Hepatic stellate cell (primary cell): ENCODE data around the gene GNG14.
A peak's percentile ranks its signal among the peaks of the same experiment; 100 is the strongest.
"Not testable (repeated sequence)": the region's sequence is repeated elsewhere in the genome, so short reads cannot be mapped to it uniquely, and the experiment has no call there.

Experiments used
- DNase-seq: peaks from one replicate; pipeline ENCODE4 v3.0.0; 2011; ENCODE audit warnings: low spot score

GNG14 gene

DNA sequence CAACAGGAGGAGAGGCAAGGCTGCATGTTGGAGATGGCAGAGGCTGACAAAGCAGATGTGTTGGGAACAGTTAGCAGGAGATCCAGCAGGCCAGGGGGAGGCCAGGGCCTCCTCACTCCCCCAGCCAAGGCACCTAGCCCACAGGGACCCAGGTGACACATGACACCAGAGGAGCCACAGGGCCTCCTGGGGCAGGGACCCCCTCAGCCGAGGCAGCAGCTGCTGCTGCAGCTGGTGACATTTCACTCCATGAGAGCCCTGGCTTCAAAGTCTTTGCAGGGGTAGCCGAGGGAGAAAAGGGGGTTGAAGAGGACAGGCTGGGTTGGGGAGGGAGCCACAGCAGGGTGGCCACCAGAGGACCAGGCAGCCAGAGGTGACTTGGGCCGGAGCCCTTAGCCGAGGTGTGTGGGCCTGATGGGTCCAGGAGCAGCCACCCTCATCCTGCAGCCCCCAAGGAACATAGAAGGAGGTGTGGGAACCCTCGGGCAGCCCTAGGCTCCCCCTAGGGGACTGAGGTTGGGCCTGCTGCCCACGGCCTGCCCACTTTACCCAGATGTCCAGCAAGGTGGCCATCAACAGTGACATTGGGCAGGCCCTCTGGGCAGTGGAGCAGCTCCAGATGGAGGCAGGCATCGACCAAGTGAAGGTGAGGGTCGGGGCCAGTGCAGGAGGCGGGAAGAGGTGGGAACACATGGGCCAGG is at the start of gene GNG14:
Gene GNG14 (plus strand): TSS at position 503 of the 701 bp plus-strand sequence. CDS start 51 bp downstream, at position 554.
- DNase-seq, result no peak

DNA sequence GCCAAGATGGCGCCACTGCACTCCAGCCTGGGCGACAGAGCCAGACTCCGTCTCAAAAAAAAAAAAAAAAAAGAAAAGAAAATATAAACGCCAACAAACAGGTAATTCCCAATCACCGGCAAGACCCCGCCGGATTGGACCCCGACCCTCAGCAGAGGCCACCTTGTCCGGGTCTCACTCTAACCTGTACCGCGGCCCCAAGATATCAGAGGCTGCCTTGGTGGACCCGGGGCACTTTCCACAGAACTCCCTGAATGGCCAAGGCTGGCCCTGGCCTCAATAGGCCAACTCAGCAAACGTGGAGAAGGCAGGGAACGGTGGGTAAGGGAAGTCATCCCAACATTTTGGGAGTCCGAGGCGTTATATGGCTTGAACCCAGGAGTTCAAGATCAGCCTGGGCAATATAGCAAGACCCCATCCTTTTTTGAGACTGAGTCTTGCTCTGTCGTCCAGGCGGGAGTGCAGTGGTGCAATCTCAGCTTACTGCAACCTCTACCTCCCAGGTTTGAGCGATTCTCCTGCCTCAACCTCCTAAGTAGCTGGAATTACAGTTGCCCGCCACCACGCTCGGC is 49.1 kb upstream of the GNG14 start:
- DNase-seq, result no peak

DNA sequence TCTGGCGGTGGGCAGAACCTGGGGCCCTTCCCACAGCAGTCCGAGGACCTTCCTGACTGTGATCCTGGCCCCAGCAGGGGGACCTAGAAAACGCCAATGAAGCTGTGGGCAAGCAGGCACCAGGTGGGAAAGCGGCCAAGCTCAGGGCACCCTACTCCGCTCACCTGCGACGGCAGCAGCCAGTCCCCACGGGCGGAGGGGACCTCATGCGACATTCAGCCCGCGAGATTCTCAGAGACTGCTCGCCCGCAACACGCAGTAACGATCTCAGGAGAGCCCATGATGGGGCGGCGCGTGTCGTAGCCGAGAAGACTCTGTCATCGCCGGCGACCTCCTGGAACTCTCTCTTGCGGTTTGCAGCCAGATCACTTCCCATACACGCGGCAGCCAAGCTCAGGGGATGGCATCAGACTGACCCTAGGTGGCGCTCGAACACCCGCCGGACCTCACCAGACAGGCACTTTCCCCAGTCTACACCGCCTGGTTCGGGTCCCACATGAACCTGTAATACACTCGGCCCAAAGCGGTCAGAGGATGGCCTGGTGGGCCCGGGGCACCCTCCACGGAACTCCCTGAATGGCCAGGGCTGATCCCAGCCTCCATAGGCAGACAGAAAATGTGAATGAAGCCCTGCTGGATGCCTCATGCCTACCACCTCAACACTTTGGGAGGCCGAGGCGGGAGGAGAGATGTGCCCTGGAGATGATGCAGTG is 47.7 kb upstream of the GNG14 start:
- DNase-seq, result peak; percentile 94

DNA sequence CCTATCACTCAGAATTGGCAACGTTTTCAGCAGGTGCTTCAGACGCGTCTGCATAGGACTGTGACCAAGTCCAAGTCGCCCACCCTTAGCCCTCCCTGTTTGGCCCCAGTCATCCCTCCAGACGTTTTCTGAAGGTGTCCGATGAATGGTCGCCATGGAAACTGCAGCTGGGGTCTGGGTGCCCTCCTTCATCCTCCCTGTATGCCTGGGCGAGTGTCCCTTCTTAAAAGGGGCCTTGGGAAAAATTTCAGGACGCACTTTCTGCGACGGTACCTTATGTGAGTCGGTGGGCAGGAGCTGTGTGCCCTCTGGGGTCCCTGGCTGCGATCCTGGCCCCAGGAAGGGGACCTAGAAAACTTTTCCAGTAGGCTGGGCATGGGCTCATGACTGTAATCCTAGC is 46.3 kb upstream of the GNG14 start:
- no peak for DNase-seq

DNA sequence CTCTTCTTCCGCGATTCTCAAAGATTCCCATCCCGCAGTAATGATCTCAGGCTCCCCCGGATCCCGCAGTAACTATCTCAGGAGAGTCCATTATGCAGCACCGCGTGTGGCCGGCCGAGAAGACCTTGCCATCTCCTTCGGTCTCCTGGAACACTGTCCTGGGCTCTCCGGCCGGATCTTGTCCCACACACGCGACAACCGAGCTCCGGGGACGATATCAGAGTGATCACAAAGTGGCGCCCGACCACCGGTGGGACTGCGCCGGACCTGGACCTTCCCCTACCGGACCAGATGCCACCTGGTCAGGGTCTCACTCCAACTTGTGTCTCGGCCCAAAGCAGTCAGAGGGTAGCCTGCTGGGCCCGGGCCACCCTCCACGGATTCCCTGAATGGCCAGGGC is 45.3 kb upstream of the GNG14 start:
- DNase-seq, result no peak

DNA sequence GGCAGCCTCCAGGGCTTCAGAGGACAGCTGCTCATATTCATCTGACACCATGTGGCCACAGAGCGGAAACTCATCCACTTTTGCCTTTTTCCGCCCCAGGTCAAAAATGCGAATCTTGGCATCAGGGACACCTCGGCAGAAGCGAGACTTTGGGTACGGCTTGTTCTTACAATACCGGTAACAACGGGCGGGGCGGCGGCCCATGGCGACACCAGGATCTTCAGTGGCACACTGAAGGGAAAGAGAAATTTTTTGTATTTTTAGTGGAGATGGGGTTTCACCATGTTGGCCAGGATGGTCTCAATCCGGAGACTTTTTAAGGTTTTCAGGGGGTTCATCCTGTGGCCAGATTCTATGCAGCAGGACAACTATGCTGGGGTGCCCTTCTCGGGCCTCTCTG is 44.1 kb upstream of the GNG14 start:
- DNase-seq, result not testable (repeated sequence)

DNA sequence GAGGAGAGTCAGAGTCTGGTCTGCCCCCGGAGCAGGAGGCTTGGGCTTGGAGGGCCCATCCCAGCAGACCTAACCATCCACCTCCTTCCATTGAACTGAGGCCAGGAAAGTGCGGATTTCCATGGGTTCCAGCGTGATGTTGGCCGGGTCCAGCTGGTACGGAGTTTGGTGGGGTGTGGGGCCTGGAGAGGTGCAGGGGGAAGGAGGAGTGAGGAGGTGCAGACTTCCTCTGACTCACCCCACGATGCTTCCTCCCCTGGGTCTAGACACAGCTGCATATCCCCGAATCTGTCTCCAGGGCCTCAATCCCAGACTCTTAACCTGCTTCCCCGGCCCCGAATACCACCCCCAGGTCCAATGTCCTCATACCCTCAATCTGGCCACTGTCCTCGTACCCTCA is 41.2 kb upstream of the GNG14 start:
- no peak for DNase-seq

DNA sequence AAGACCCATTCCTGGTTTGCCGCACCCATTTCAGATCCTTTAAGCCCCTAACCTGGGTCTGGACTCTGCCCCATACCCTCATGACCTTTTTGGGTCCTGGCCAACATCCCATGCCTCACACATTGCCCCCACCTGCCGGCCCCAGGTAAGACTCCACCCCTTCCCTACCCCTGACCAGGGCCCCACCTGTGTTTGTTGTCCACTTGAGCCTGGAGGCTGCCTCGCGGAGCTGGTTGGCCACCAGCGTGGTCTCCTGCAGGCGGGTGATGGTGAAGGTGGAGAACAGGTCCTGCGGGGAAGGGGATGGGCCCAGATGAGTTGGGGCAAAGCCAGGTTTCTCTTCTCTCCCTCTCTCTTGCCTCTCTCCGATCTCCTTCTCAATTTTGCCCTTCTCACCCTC is 40.8 kb upstream of the GNG14 start:
- no peak for DNase-seq

- DNase-seq, result no peak
Observed at GRCh38 chr19:12647490-12648071, 40.2 kb upstream of the GNG14 start.

DNA sequence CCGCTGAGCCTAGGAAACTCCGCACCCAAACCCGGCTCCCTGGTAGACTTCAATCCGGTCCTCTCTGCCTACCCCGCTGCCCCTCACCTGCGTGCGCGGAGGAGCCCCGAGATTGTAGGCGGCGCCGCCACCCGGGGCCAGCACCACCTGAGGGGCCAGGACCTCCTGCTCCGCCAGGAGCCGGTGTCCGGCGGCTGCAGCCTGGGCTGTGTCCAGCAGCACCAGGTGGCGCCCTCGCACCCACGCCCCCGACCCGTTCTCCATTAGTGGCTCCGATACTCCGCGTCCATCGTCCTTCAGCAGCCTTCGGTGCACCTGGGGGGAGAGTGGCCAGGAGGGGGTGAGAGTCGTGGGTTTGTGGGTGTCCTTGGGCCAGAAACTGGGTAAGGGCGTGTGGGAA is 39.7 kb upstream of the GNG14 start:
- peak; percentile 24 for DNase-seq

- no peak for DNase-seq
Observed at GRCh38 chr19:12649941-12650340, 37.9 kb upstream of the GNG14 start.

DNA sequence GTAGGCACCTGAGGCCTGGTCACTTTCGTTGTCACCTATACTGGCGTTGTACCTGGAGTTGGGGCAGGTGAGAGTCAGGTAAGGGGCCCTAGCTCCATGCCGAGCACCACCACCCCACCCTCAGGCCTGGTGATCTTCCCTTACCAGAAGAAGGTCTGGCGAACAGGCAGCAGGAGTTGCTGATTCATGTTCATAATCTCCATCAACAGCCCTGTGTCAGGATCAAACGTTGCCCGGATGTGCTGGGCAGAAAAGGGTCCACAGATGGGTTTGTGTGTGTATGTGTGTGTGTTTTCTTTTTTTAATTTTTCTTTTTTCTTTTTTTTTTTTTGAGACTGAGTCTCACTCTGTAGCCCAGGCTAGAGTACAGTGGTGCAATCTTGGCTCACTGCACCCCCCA is 35.6 kb upstream of the GNG14 start:
- no peak for DNase-seq

GRCh38 chr19:12655546-12655945 is 32.3 kb upstream of the GNG14 start:
- DNase-seq, result no peak

DNA sequence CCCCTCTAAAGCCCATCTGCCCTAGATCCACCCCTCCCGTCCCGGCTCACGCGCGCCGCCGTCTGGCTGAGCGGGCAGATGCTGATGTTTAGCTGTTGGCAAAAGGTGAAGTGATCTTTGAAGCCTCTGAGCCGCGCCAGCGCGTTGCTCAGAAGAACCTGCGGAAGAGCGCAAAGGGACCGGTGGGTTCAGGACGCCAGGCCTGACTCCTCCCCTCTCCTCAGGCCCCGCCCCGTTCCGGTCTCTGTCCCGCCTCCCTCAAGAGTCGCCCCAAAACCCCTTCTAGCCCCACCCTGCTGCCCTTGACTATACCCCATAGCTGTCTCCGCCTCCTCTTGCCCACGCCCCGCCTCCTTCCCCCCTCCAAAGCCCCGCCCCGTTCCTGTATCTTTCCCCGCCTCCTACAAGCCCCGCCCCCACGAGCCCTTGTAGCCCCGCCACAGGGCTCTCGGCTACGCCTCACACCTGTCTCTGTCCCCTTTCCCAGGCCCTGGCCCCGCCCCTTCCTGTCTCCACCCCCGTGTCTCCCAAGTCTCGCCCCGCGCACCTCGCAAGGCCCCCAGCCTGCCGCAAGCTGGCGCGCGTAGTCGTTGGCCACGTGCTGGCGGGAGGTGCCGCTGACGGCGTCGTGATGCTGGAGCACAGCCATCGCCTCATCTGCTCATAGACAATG is 30.8 kb upstream of the GNG14 start:
- DNase-seq, result no peak

GRCh38 chr19:12657966-12658365 is 29.8 kb upstream of the GNG14 start:
- DNase-seq, result no peak

DNA sequence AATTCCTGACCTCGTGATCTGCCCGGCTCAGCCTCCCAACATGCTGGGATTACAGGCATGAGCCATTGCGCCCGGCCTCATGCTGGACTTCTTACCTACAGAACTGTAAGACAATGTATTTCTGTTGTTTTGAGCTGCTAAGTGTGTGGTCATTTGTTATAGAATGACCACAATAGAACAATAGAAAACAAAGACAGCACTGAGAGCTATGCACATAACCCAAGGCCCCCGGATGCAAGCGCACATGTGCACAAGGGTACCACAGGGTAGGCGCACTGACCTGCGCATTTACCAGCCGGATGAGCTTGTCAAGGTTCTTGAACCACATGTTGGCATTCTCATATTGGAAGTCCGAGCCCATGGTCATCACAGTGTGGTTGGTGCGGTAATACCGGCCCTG is 26.8 kb upstream of the GNG14 start:
- DNase-seq, result no peak

GRCh38 chr19:12664406-12665280 is 23.2 kb upstream of the GNG14 start:
- no peak for DNase-seq

DNA sequence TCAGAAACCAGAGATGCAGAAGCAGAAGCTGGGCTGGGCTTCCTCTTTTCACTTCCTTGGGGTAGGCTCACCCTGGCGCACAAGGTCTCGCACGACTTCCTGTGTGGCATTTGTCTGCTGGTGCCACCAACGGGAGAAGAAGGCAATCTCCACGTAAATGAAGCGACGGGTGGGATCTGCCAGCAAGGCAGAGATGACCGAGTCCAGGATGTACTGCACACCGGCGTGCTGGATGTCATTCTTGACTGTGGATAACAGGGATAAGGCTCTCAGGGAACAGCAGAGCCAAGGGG is 22.6 kb upstream of the GNG14 start:
- no peak for DNase-seq

GRCh38 chr19:12665671-12666264 is 22.0 kb upstream of the GNG14 start:
- no peak for DNase-seq

- DNase-seq, result peak; percentile 98
Observed at GRCh38 chr19:12666265-12667048, 21.3 kb upstream of the GNG14 start, which contains the start of the genes MAN2B1 and WDR83. TSS of gene MAN2B1 (minus strand) at chr19:12666742. CDS start at chr19:12666701, 41 bp downstream. TSS of gene WDR83 (plus strand) at chr19:12666807. CDS start at chr19:12669791, 2,984 bp downstream.
